ENCODE data around the gene CCR5. TPM values are rescaled to one million over a fixed set of nuclear protein-coding genes. Genes with fewer than 3 reads are reported as not detected.
A peak's percentile ranks its signal among the peaks of the same experiment; 100 is the strongest.

Gene CCR5
- total RNA-seq, 1 donor from 2014 or later: 0.52 TPM

DNA sequence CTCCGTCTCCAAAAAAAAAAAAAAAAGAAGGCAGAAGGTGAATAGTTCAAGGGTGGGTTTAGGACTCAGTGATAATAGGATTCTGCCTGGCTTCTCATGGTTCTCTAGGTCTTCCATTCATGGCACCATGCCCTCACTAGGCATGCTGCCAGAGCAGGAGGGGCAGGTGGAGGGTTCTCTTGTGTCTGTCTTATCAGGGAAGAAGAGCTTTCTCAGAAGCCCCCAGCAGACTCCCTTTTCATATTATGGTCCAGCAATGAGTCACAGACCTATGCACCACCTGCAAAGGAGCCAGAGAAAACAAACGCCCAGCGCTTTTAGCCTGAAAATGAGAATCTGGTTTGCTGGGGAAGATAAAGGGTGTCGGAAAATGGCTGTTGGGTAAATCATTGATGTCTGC lies 13.8 kb upstream of the CCR5 start:
- Histone ChIP-seq H3K27ac (ENCODE audit: low read depth, low read length) (no peak overlapping the region), H3K4me1 (ENCODE audit: control insufficient read depth in 3 of 3, insufficient read depth in 3 of 3, low read length in 3 of 3) (peaks cover 0 to 8% (median 5%) of the 10 kb centered on the region in 3 donors), H3K4me3 (ENCODE audit: low read length in 3 of 3) (no peak overlapping the region), H3K36me3 (ENCODE audit: control insufficient read depth in 3 of 3, insufficient read depth in 3 of 3, low read length in 3 of 3) (no peaks in the 10 kb centered on the region), H3K9me3 (ENCODE audit: control insufficient read depth in 3 of 3, low read length in 3 of 3) (no peaks in the 10 kb centered on the region), H3K27me3 (ENCODE audit: control insufficient read depth in 3 of 3, insufficient read depth in 3 of 3, low read length in 3 of 3) (peaks cover 0 to 5% (median under 1%) of the 10 kb centered on the region in 3 donors), H3K9ac (ENCODE audit: low read depth in 1 of 3, low read length in 3 of 3) (no peak overlapping the region)

DNA sequence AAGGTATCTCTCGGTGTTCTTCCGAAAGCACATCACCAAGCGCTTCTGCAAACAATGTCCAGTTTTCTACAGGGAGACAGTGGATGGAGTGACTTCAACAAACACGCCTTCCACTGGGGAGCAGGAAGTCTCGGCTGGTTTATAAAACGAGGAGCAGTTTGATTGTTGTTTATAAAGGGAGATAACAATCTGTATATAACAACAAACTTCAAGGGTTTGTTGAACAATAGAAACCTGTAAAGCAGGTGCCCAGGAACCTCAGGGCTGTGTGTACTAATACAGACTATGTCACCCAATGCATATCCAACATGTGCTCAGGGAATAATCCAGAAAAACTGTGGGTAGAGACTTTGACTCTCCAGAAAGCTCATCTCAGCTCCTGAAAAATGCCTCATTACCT lies 12.3 kb upstream of the CCR5 start:
- H3K9ac ChIP-seq (ENCODE audit: low read depth in 1 of 3, low read length in 3 of 3): no peak overlapping the region
- no peak overlapping the region for H3K27ac ChIP-seq (ENCODE audit: low read depth, low read length)
- no peak overlapping the region for H3K4me3 ChIP-seq (ENCODE audit: low read length in 3 of 3)
- H3K4me1 ChIP-seq (ENCODE audit: control insufficient read depth in 3 of 3, insufficient read depth in 3 of 3, low read length in 3 of 3): peaks cover 0 to 8% (median 5%) of the 10 kb centered on the region in 3 donors
- H3K27me3 ChIP-seq (ENCODE audit: control insufficient read depth in 3 of 3, insufficient read depth in 3 of 3, low read length in 3 of 3): no peaks in the 10 kb centered on the region
- no peaks in the 10 kb centered on the region for H3K9me3 ChIP-seq (ENCODE audit: control insufficient read depth in 3 of 3, low read length in 3 of 3)
- no peaks in the 10 kb centered on the region for H3K36me3 ChIP-seq (ENCODE audit: control insufficient read depth in 3 of 3, insufficient read depth in 3 of 3, low read length in 3 of 3)

DNA sequence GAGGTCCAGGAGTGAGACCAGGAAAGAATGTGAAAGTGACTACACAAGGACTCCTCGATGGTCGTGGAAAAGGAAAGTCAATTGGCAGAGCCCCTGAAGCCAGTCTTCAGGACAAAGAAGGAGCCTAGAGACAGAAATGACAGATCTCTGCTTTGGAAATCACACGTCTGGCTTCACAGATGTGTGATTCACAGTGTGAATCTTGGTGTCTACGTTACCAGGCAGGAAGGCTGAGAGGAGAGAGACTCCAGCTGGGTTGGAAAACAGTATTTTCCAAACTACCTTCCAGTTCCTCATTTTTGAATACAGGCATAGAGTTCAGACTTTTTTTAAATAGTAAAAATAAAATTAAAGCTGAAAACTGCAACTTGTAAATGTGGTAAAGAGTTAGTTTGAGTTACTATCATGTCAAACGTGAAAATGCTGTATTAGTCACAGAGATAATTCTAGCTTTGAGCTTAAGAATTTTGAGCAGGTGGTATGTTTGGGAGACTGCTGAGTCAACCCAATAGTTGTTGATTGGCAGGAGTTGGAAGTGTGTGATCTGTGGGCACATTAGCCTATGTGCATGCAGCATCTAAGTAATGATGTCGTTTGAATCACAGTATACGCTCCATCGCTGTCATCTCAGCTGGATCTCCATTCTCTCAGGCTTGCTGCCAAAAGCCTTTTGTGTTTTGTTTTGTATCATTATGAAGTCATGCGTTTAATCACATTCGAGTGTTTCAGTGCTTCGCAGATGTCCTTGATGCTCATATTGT lies 10.8 kb upstream of the CCR5 start:
- Histone ChIP-seq H3K27ac (ENCODE audit: low read depth, low read length) (peak overlapping the region; percentile 7), H3K9me3 (ENCODE audit: control insufficient read depth in 3 of 3, low read length in 3 of 3) (no peaks in the 10 kb centered on the region), H3K27me3 (ENCODE audit: control insufficient read depth in 3 of 3, insufficient read depth in 3 of 3, low read length in 3 of 3) (no peaks in the 10 kb centered on the region), H3K36me3 (ENCODE audit: control insufficient read depth in 3 of 3, insufficient read depth in 3 of 3, low read length in 3 of 3) (no peaks in the 10 kb centered on the region), H3K4me1 (ENCODE audit: control insufficient read depth in 3 of 3, insufficient read depth in 3 of 3, low read length in 3 of 3) (peaks cover 0 to 8% (median 5%) of the 10 kb centered on the region in 3 donors), H3K9ac (ENCODE audit: low read depth in 1 of 3, low read length in 3 of 3) (no peak overlapping the region), H3K4me3 (ENCODE audit: low read length in 3 of 3) (no peak overlapping the region)

DNA sequence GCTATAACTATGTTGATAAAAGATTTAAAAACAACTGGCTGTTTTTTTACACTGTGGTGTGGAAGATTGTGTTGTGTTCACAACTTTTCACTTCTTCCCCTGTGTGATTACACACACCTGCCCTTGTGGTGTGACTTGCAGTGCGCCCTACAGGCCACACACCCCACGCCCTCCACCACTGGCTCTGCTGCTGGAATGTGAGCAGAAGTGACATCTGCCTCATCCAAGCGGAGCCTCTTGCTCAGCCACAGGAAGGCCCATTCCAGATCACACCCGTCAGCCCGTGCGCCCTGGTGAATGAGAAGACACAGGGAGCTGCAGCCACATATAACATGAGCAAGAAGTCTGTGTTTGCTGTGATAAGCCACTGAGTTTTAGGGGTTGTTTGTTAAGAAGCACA lies 9.8 kb upstream of the CCR5 start:
- Histone ChIP-seq H3K27me3 (ENCODE audit: control insufficient read depth in 3 of 3, insufficient read depth in 3 of 3, low read length in 3 of 3) (no peaks in the 10 kb centered on the region), H3K9me3 (ENCODE audit: control insufficient read depth in 3 of 3, low read length in 3 of 3) (no peaks in the 10 kb centered on the region), H3K27ac (ENCODE audit: low read depth, low read length) (no peak overlapping the region), H3K36me3 (ENCODE audit: control insufficient read depth in 3 of 3, insufficient read depth in 3 of 3, low read length in 3 of 3) (no peaks in the 10 kb centered on the region), H3K4me1 (ENCODE audit: control insufficient read depth in 3 of 3, insufficient read depth in 3 of 3, low read length in 3 of 3) (peaks cover 0 to 8% (median 5%) of the 10 kb centered on the region in 3 donors), H3K9ac (ENCODE audit: low read depth in 1 of 3, low read length in 3 of 3) (no peak overlapping the region), H3K4me3 (ENCODE audit: low read length in 3 of 3) (no peak overlapping the region)

DNA sequence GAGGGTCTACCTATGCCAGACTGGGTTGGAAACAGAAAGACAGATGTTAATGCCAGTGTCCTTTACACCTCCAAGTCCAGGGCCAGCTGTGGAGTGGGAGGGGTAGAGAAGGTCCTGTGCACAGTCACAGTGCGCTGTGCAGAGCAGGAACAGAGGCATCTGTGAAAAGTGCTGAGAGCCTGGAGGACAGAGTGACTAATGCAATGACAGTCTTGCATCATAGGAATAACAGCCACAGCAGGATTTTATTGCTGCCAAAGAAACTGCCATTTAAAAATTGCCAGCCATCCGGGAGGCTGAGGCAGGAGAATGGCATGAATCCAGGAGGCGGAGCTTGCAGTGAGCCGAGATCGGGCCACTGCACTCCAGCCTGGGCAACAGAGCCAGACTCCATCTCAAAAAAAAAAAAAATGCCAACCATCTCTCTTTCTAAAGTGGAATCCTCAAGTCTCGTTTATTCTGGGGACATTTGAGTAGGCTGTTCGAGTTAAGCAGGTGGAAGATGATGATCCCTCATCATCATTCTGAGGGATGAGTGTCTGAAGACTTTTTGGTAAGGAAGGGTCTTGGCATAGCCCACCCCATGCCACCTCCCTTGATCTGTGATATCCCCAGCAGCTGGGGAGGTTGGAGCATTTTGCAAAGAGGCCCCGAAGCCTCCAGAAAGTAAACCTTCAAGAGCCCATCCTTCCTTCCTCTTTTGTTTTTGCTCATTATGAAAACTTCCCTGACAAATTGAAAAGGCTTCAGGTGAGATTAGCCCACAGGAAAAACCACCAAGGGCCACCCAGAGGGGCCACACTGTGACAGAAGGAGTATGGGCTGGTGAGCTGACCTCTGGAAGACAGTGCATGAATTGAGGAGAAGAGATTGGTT lies 9.1 kb upstream of the CCR5 start:
- Histone ChIP-seq H3K36me3 (ENCODE audit: control insufficient read depth in 3 of 3, insufficient read depth in 3 of 3, low read length in 3 of 3) (no peaks in the 10 kb centered on the region), H3K27me3 (ENCODE audit: control insufficient read depth in 3 of 3, insufficient read depth in 3 of 3, low read length in 3 of 3) (peaks cover 0 to 3% (median 0%) of the 10 kb centered on the region in 3 donors), H3K9me3 (ENCODE audit: control insufficient read depth in 3 of 3, low read length in 3 of 3) (no peaks in the 10 kb centered on the region), H3K4me1 (ENCODE audit: control insufficient read depth in 3 of 3, insufficient read depth in 3 of 3, low read length in 3 of 3) (peaks cover 0 to 8% (median 5%) of the 10 kb centered on the region in 3 donors), H3K9ac (ENCODE audit: low read depth in 1 of 3, low read length in 3 of 3) (no peak overlapping the region), H3K27ac (ENCODE audit: low read depth, low read length) (no peak overlapping the region), H3K4me3 (ENCODE audit: low read length in 3 of 3) (no peak overlapping the region)

DNA sequence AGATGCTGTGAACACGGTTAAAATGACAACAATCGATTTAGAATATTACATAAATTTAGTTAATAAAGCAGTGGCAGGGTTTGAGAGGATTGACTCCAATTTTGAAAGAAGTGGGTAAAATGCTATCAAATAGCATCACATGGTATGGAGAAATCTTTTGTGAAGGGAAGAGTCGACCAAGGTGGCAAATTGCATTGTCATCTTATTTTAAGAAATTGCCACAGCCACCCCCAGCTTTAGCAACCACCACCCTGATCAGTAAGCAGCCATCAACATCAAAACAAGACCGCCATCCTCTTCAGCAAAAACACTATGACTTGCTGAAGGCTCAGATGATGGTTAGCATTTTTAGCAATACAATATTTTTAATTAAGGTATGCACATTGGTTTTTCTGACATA lies 5.7 kb upstream of the CCR5 start:
- H3K4me1 ChIP-seq (ENCODE audit: control insufficient read depth in 3 of 3, insufficient read depth in 3 of 3, low read length in 3 of 3): peaks cover 0 to 5% (median 3%) of the 10 kb centered on the region in 3 donors
- no peak overlapping the region for H3K4me3 ChIP-seq (ENCODE audit: low read length in 3 of 3)
- no peak overlapping the region for H3K9ac ChIP-seq (ENCODE audit: low read depth in 1 of 3, low read length in 3 of 3)
- no peak overlapping the region for H3K27ac ChIP-seq (ENCODE audit: low read depth, low read length)
- no peaks in the 10 kb centered on the region for H3K36me3 ChIP-seq (ENCODE audit: control insufficient read depth in 3 of 3, insufficient read depth in 3 of 3, low read length in 3 of 3)
- H3K9me3 ChIP-seq (ENCODE audit: control insufficient read depth in 3 of 3, low read length in 3 of 3): no peaks in the 10 kb centered on the region
- H3K27me3 ChIP-seq (ENCODE audit: control insufficient read depth in 3 of 3, insufficient read depth in 3 of 3, low read length in 3 of 3): peaks cover 0 to 9% (median 0%) of the 10 kb centered on the region in 3 donors

DNA sequence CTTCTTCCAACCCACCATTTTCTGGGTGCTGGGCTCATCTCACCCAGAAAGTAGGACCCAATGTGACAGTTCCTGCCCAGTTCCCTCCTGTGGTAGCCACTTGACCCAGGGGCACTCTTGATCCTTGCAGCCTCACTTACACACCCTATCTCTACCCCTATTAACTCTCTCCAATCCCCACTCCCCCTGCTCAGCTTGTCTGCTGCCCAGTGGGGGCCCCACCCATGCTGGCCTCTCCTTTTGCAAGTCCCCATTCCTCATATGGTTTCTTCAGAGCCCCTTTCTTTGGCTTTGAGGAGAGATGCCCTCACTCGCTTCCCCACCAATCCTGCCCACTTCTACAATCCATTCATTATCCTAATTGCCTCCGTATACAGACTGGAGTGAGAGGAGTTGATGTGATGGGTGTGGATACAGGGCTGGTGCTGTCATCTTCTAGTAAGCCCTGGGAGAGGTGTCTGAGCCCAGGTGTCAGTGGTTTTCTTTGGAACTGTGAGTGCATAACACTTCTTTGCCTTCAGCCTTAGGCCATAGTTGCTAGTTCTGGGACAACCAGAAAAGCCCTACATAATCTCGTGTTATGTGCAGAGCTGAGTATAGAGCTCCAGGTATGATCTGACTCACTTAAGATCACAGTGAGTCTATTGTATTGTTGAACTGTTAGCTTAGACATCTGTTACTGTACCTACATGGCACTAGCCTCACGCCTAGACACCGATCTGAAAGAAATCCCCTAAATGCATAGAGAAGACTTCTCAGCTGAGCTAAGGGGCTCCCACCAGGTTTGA lies 4.8 kb upstream of the CCR5 start:
- Histone ChIP-seq H3K36me3 (ENCODE audit: control insufficient read depth in 3 of 3, insufficient read depth in 3 of 3, low read length in 3 of 3) (no peaks in the 10 kb centered on the region), H3K27ac (ENCODE audit: low read depth, low read length) (no peak overlapping the region), H3K4me3 (ENCODE audit: low read length in 3 of 3) (no peak overlapping the region), H3K9ac (ENCODE audit: low read depth in 1 of 3, low read length in 3 of 3) (no peak overlapping the region), H3K4me1 (ENCODE audit: control insufficient read depth in 3 of 3, insufficient read depth in 3 of 3, low read length in 3 of 3) (no peaks in the 10 kb centered on the region), H3K9me3 (ENCODE audit: control insufficient read depth in 3 of 3, low read length in 3 of 3) (no peaks in the 10 kb centered on the region), H3K27me3 (ENCODE audit: control insufficient read depth in 3 of 3, insufficient read depth in 3 of 3, low read length in 3 of 3) (peaks cover 0 to 9% (median 0%) of the 10 kb centered on the region in 3 donors)

DNA sequence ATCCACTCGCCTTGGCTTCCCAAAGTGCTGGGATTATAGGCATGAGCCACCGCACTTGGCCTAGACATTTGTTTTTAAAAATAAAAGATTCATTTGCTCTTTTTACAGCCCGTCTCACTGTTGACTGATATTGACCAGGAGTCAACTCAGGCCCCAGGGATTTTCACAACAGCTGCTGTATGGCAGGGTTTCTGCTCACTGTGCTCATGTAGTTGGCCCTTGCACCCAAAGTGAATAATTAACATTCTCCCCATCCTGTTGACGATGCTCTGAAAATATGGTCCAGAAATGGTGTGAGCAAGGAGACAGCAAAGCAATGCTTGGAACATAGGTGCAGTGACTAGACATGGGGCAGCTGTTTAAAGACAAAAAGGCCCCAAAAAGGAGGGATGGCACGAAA lies 2.9 kb upstream of the CCR5 start:
- no peak overlapping the region for H3K27ac ChIP-seq (ENCODE audit: low read depth, low read length)
- no peak overlapping the region for H3K4me3 ChIP-seq (ENCODE audit: low read length in 3 of 3)
- H3K36me3 ChIP-seq (ENCODE audit: control insufficient read depth in 3 of 3, insufficient read depth in 3 of 3, low read length in 3 of 3): no peaks in the 10 kb centered on the region
- H3K4me1 ChIP-seq (ENCODE audit: control insufficient read depth in 3 of 3, insufficient read depth in 3 of 3, low read length in 3 of 3): no peaks in the 10 kb centered on the region
- peaks cover 0 to 9% (median 3%) of the 10 kb centered on the region in 3 donors for H3K27me3 ChIP-seq (ENCODE audit: control insufficient read depth in 3 of 3, insufficient read depth in 3 of 3, low read length in 3 of 3)
- H3K9ac ChIP-seq (ENCODE audit: low read depth in 1 of 3, low read length in 3 of 3): no peak overlapping the region
- no peaks in the 10 kb centered on the region for H3K9me3 ChIP-seq (ENCODE audit: control insufficient read depth in 3 of 3, low read length in 3 of 3)

DNA sequence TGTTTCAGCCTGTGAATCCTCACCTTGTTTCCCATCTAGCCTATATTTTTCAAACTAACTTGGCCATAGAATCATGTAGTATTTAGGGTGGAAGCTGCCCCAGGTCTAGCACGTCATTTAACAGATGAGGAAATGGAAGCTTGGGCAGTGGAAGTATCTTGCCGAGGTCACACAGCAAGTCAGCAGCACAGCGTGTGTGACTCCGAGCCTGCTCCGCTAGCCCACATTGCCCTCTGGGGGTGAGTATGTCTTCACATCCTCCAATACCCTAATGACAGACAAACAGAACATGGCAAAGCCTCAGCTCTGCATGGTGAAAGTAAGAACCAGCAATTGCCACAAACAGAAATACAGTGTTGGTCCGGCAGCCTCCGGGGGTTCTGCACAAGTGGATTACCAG lies 2.2 kb upstream of the CCR5 start:
- Histone ChIP-seq H3K9ac (ENCODE audit: low read depth in 1 of 3, low read length in 3 of 3) (no peak overlapping the region), H3K36me3 (ENCODE audit: control insufficient read depth in 3 of 3, insufficient read depth in 3 of 3, low read length in 3 of 3) (no peaks in the 10 kb centered on the region), H3K4me3 (ENCODE audit: low read length in 3 of 3) (no peak overlapping the region), H3K27ac (ENCODE audit: low read depth, low read length) (no peak overlapping the region), H3K27me3 (ENCODE audit: control insufficient read depth in 3 of 3, insufficient read depth in 3 of 3, low read length in 3 of 3) (peaks cover 3 to 9% (median 5%) of the 10 kb centered on the region in 3 donors), H3K4me1 (ENCODE audit: control insufficient read depth in 3 of 3, insufficient read depth in 3 of 3, low read length in 3 of 3) (no peaks in the 10 kb centered on the region), H3K9me3 (ENCODE audit: control insufficient read depth in 3 of 3, low read length in 3 of 3) (no peaks in the 10 kb centered on the region)

Measured in skeletal muscle tissue (tissue), 4 donors.